ENCODE data around the gene KCNE4.

DNA sequence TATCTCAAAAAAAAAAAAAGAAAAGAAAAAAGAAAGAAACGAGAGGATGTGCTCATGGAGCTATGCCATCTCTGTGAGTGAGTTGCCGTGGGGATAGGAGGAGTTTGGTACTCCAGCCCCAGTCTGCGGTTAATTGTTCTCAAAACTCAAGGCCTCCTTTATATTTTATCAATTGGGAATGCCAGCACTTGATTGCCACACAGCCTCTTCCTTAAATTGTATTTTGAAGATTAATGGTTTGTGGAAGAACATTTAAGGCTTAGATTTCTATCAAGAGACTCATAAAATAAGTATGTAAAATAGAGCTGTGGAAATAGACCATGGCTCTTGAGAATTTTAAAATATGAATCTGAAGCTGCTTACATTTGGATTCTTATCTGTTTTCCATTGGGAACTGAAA lies 29.8 kb downstream of the KCNE4 start:
- TF ChIP-seq EP300 (IDR thresholded peaks at IDR 0.05; ENCODE audit: borderline replicate concordance in 1 of 2, low read depth in 1 of 2, low read length in 1 of 2) (peak in 1 of 2 experiments; percentile 56; a peak in 1 of 4 replicates), RFX5 (IDR thresholded peaks at IDR 0.05; ENCODE audit: low read length) (no peak), FOXM1 (IDR thresholded peaks at IDR 0.05; ENCODE audit: low read depth) (peak; percentile 57; the same call in 1 of the 2 replicates), TAF1 (IDR thresholded peaks at IDR 0.05; ENCODE audit: borderline replicate concordance, low read depth, low read length) (no peak), GATA2 (CRISPR knock-in tag; IDR thresholded peaks at IDR 0.05) (no peak), TEAD4 (IDR thresholded peaks at IDR 0.05; ENCODE audit: borderline replicate concordance, insufficient read depth) (no peak), MXI1 (IDR thresholded peaks at IDR 0.05; ENCODE audit: low read depth, low read length) (no peak), SIN3A (IDR thresholded peaks at IDR 0.05; ENCODE audit: borderline replicate concordance, low read depth, low read length) (no peak), RAD21 (IDR thresholded peaks at IDR 0.05; ENCODE audit: low read length) (no peak)
- TF ChIP-seq, protein P1, sequence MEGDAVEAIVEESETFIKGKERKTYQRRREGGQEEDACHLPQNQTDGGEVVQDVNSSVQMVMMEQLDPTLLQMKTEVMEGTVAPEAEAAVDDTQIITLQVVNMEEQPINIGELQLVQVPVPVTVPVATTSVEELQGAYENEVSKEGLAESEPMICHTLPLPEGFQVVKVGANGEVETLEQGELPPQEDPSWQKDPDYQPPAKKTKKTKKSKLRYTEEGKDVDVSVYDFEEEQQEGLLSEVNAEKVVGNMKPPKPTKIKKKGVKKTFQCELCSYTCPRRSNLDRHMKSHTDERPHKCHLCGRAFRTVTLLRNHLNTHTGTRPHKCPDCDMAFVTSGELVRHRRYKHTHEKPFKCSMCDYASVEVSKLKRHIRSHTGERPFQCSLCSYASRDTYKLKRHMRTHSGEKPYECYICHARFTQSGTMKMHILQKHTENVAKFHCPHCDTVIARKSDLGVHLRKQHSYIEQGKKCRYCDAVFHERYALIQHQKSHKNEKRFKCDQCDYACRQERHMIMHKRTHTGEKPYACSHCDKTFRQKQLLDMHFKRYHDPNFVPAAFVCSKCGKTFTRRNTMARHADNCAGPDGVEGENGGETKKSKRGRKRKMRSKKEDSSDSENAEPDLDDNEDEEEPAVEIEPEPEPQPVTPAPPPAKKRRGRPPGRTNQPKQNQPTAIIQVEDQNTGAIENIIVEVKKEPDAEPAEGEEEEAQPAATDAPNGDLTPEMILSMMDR (IDR thresholded peaks at IDR 0.05), result no peak
- TF ChIP-seq, protein P2, sequence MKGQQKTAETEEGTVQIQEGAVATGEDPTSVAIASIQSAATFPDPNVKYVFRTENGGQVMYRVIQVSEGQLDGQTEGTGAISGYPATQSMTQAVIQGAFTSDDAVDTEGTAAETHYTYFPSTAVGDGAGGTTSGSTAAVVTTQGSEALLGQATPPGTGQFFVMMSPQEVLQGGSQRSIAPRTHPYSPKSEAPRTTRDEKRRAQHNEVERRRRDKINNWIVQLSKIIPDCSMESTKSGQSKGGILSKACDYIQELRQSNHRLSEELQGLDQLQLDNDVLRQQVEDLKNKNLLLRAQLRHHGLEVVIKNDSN (IDR thresholded peaks at IDR 0.05; ENCODE audit: borderline replicate concordance, low read depth), result no peak
- TF ChIP-seq, protein P3, sequence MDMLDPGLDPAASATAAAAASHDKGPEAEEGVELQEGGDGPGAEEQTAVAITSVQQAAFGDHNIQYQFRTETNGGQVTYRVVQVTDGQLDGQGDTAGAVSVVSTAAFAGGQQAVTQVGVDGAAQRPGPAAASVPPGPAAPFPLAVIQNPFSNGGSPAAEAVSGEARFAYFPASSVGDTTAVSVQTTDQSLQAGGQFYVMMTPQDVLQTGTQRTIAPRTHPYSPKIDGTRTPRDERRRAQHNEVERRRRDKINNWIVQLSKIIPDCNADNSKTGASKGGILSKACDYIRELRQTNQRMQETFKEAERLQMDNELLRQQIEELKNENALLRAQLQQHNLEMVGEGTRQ (IDR thresholded peaks at IDR 0.05; ENCODE audit: borderline replicate concordance, low read depth, low read length), result no peak
- TF ChIP-seq, protein P4, sequence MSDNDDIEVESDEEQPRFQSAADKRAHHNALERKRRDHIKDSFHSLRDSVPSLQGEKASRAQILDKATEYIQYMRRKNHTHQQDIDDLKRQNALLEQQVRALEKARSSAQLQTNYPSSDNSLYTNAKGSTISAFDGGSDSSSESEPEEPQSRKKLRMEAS (IDR thresholded peaks at IDR 0.05; ENCODE audit: low read depth), result no peak

All from SK-N-SH (cell line).